Measurements from ENCODE around the gene KLHL5.
"Not testable (repeated sequence)": the region's sequence is repeated elsewhere in the genome, so short reads cannot be mapped to it uniquely, and the experiment has no call there.

KLHL5 gene, protein sequence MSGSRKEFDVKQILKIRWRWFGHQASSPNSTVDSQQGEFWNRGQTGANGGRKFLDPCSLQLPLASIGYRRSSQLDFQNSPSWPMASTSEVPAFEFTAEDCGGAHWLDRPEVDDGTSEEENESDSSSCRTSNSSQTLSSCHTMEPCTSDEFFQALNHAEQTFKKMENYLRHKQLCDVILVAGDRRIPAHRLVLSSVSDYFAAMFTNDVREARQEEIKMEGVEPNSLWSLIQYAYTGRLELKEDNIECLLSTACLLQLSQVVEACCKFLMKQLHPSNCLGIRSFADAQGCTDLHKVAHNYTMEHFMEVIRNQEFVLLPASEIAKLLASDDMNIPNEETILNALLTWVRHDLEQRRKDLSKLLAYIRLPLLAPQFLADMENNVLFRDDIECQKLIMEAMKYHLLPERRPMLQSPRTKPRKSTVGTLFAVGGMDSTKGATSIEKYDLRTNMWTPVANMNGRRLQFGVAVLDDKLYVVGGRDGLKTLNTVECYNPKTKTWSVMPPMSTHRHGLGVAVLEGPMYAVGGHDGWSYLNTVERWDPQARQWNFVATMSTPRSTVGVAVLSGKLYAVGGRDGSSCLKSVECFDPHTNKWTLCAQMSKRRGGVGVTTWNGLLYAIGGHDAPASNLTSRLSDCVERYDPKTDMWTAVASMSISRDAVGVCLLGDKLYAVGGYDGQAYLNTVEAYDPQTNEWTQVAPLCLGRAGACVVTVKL

DNA sequence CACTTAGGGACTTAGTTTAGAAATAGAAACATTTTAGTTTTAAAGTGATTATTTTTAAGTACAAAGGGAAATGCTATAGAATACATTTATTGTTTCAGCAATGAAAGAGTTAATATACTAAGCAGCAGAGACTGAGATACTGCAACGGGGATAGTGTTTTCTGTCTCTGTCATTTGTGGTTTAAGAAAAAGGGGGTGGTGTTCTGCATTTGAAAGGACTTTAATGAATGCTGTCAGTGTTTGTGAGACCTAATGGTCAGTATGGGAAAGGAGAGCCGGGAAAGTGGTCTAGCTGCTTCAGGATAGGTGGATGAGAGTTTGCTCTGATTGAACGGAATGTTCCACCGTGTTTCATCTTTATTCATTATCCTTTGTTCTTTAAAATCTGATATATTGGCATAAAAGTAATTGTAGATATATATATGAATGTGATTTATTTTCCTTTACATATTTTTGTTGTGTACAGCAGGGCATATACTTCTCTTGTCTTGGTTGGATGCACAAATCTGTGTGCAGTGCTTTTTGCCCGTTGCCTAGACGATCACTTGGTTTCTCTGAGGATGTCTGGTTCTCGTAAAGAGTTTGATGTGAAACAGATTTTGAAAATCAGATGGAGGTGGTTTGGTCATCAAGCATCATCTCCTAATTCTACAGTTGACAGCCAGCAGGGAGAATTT is at the start of gene KLHL5:
Gene KLHL5 (plus strand): TSS at position 139 of the 676 bp plus-strand sequence. CDS start 421 bp downstream, at position 560.
- peak; percentile 45 for FAIRE-seq

DNA sequence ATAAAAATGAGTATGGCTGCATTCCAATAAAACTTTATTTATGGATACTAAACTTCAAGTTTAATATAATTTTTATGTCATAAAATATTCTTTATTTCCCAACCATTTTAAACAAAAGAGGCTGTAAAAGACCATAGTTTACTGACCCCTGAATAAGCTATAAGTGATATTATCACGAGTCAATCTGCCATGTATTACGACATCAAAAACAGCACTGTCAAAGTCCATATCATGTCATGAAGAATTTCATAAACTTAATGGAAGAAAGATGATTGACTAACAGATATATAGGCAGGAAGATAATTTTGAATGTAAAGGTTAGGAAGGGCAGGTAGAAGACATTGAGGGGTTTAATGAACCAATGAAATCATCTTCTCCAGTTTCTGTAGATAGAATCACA is 48.0 kb upstream of the KLHL5 start:
- FAIRE-seq = no peak

DNA sequence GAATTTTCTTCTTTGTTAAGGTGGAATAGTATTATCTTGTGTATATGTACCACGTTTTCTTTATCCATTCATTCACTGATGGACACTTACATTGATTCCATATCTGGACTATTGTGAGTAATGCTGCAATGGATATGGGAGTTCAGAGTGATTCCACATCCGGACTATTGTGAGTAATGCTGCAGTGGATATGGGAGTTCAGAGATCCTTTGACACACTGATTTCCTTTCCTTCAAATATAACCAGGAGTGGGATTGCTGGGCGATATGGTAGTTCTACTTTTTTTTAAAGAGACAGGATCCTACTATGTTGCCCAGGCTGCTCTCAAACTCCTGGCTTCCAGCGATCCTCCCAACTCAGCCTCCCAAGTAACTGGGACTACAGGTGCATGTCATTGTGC is 41.9 kb upstream of the KLHL5 start:
- FAIRE-seq = no peak

DNA sequence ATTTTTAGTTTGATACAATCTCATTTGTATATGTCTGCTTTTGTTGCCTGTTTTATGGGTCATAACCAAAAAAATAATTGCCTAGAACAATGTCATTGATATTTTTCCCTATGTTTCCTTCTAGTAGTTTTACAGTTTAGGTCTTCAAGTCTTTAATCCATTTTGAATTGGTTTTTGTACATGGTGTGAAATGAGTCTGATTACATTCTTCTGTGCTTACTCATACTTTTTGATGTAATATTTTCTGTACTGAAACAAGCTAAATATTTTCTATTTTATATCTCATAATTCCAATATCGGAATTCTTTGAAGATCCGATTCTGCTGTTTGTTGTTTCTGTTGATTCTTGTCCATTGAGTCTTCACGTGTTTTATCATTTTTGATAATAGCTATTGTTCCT is 40.4 kb upstream of the KLHL5 start:
- FAIRE-seq = peak; percentile 5

DNA sequence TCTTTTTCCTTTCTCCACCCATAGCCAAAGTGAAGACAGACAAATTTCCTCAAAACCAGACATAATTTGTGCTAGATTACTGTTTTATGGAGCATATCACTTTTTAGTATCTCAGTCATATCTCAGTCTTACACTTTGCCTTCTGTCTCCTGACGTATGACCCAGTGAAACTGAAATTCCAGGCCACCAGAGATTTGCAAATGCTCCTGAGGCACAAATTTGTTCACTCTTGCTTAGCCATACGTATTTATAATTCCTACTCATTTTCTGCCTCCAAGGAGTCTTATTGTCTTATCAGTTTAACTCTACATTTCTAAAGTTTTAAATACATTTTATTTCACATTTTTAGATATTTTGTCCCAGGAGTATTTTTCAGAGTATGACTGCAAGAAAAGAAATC is 39.8 kb upstream of the KLHL5 start:
- FAIRE-seq = no peak

DNA sequence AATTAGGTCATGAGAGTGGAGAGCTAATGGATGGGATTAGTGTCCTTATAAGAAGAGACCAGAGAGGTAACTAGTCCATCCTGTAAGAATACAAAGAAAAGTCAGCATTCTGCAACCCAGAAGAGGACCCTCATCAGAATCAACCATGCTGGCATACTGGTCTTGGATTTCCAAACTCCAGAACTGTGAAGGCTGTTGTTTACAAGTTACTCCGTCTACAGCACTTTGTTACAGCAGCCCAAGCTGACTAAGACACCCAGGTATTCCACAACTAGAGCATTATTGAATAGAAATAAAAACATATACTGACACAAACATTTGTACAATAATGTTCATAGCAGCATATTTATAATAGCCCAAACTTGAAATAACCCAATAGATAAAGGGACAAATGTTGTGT is 39.0 kb upstream of the KLHL5 start:
- no peak for FAIRE-seq

DNA sequence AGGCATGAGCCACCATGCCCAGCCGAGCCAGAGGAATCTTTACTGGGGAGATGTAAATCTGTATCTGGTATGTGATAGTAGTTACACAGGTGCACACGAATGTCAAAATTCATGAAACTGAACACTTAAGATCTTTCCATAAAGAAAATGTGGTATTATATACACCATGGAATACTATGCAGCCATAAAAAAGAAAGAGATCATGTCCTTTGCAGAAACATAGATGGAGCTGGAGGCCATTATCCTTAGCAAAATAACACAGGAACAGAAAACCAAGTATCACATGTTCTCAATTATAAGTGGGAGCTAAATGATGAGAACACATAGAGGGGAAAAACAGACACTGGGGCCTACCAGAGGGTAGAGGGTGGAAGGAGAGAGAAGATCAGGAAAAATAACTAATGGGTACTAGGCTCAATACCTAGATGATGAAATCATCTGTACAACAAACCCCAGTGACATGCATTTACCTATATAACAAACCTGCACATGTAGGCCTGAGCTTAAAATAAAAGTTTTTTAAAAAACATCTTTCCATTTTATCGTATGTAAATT is 37.6 kb upstream of the KLHL5 start:
- no peak for FAIRE-seq

DNA sequence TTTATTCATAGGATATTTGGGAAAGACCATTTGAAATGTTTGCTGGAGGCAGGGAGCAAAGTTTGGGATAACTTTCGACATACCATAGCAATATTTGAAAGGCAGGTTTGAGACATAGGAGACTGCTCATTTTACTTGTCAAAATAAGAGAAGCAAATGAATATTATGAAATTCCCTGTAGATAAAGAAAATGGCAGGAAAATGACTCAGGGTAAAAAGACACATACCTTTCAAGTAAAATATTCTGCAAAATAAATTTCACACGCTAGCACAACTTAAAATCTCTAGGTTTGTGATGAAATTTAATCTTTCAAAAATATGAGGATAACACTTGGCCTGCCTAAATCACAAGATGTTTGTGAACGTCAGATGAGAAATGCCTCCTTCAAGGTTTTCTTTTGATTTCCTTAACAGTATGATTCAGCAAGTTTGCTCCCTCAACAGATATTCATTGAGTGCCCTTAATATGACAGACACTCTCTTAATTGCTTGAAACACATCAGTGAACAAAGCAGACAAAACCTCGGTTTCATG is 36.4 kb upstream of the KLHL5 start:
- no peak for FAIRE-seq

DNA sequence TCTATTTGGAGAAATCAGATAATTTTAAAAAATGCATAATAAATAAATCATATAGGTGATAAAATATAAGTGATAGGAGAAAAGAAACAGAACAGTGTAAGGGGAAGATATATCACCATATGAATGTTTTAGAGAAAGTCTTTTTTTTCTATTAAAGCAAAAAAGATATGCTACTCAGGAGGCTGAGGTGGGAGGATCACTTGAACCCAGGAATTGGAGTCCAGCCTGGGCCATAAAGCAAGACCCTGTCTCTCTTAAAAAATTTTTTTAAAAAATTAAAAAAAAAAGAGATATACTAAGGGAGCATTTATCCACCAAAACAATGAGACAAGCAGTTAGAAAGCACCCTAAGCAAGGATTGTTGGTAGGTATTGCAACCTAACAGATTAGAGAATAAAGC is 35.9 kb upstream of the KLHL5 start:
- no peak for FAIRE-seq

DNA sequence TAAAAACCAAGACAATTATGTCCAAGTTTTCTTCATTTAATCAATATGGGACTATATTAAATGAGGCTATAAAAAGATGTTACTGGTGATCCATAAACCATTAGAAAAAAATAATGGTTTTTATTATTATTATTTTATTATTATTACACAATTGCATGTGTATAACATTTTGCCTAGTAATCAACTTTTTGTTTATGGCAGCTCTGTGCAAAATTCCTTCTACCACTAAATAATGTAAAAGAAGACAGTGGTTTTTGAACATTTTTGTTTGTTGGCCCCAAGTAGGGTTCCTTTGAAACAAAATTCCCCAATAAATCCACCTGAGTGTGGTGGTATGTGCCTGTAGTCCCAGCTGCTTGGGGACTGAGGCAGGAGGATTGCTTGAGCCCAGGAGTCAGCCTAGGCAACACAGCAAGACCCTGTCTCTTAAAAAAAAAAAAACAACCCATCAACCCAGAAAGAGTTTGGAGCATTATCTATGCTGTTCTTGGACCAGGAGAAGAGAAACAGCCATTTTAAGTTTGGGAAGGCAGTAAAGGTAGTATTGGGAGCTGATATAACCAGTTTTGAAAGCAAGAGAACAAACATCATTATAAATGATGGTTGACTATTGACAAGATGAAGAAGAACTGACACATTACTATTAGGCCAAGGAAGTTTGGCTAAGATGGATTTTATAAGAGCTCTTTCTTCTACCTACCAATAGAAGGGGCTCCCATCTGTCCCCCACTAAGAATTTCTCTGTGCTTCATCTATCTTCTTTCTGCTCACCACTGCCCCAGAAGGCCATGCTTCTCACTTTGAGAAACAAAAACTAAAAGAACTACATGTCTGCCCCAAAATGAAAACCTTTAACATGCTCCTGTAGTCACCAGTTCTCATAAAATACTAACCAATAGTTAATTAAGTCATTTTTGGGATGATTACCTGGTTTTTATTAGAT is 32.0 kb upstream of the KLHL5 start:
- no peak for FAIRE-seq

DNA sequence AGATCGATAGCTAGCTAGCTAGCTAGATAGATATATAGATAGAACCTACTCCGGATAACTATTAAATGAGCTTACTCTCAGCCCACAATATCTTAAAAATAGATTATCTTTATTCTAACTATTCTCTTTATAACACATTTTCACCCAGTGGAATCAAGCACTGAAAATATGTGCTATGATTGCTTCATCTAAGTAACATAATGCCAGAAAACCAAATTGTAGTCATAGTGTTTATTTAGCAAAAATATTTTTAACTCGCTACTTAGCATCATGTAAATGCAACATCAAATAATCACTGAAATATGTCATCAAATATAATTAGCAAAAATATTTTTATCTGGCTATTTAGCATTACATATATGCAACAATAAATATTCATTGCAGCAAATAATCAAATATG is 31.3 kb upstream of the KLHL5 start:
- FAIRE-seq = no peak

DNA sequence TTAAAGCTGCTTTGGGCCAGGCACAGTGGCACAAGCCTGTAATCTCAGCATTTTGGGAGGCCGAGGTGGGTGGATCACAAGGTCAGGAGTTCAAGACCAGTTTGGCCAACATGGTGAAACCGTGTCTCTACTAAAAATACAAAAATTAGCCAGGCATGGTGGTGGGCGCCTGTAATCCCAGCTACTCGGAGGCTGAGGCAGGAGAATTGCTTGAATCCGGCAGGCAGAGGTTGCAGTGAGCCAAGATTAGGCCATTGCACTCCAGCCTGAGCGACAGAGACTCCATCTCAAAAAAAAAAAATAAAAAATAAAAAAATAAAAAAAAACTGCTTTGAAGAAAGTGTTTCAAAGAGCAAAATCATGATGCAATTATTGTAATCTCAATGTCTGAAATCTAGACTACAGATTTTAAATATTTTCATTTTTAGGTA is 30.4 kb upstream of the KLHL5 start:
- FAIRE-seq = not testable (repeated sequence)

DNA sequence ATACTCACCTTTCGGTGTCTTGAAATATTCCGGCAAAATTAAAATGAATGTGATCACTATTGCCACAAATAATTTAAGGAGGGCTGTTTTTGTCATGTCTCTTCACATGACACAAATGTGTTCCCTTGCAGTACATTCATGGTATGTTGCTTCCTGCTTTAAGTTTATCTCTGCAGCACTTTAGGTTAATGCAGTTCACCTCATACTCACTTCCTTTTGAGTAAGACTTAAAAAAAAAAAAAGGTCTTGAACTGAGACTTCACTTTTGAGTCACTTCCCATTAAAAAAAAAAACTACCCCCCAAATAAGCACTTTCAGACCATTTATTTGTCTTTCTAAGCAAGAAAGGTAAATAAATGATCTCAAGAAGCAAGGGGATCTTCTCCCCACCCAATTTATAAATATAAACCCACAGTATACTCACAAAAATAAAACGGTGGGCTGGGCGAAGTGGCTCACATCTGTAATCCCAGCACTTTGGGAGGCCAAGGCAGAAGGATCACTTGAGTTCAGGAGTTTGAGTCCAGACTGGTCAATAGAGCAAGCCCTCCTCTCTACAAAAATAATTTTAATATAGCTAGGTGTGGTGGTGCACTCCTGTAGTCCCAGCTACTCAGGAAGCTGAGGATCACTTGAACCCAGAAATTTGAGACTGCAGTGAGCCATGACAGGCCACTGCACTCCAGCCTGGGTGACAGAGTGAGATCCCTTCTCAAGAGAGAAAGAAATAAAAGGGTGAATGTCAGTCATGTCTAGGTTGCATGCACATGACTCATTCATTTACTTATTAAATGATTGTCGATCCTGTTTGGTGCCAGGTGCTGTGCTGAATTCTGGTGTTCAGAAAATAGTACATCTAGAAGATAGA is 29.6 kb upstream of the KLHL5 start, which contains the start of gene TMEM156:
Gene TMEM156 (minus strand): TSS at position 192 of the 868 bp plus-strand sequence. CDS start 96 bp downstream, at position 96.
- FAIRE-seq = no peak

DNA sequence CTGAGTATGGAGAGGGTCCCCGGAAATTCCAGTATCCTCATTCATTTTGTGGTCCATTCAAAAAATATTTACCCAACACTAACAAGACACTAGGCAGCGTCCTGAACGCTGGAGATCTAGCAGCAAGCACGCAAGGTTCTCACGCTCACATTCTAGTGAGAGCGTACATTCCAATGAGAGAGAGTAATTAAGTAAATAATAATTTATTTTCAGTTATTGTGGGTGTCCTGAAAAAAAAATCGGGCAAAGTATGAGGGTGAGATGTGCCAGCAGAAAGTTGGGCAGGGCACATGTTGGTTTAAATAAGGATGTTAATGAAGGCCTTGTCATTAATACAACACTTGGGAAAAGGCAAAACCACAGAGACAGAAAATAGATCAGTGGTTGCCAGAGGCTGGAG is 25.9 kb upstream of the KLHL5 start:
- FAIRE-seq = no peak

DNA sequence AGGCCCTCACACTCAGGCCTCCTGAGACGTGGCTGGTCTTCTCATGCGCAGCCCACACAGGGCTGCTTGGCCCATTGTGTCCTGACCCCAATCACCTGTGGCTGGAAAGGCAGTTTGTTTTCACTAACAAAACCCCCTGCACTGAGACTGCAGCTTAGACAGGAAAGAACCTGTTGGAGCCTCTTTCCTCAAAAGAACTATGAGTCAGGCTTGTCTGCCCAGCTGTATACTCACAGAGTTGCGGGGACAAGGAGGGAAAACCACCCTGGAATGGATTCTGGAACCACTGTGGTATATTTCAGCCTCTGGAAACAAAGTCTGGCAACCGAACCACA is 24.6 kb upstream of the KLHL5 start:
- no peak for FAIRE-seq

DNA sequence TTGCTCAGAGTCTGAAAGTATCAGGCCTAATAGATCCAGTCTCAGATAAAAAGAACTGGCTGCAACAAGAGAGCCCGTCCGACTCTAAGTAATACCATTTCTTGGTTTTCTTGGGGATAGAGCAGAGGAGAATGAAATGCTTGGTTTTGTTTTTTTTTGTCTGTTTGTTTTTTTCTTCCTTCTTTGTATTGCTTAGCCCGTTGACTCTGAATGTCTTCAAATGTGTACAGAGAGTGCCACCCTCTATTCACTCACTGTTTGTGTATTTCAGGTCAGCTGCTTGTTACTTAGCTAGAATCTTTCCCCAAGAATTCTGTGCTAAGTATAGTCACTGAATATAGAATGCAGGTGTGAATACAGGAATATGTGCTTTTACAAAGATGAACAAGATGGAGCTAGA is 24.1 kb upstream of the KLHL5 start:
- no peak for FAIRE-seq

DNA sequence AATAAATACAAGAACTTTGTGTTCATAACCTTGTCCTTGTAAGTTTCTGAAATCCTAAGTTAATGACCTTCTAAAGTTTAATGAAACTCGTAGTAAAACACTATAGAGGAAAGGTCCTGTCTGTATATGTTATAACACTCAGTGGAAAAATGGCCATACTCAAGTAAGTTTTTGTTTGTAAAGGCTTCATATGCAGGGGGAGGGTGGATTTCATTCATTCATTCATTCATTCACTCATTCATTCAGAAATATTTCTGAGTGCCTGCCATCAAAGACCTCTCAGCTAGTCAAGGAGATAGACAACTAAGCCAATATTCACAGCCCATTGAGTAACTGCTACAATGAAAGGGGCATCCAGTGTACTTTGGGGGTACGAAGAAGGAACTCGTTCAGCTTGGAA is 22.9 kb upstream of the KLHL5 start:
- no peak for FAIRE-seq

DNA sequence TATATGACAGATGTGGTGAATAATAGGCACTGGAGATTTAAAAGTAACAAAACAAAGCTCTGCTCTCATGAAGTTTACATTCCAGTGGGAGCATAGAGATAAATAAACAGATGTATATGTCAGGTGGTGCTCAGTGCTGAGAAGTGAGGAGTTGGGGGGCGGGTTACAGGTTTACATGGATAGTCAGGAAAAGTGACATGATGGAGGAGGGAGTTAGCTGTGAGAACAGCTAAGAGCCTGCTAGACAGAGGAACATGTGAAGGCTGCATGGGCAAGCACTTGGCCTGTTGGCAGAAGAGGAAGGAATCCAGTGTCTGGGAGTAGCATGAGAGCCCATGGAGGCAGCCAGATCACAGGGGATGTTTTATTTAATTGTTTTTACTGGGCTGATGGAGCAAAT is 19.7 kb upstream of the KLHL5 start:
- FAIRE-seq = no peak

DNA sequence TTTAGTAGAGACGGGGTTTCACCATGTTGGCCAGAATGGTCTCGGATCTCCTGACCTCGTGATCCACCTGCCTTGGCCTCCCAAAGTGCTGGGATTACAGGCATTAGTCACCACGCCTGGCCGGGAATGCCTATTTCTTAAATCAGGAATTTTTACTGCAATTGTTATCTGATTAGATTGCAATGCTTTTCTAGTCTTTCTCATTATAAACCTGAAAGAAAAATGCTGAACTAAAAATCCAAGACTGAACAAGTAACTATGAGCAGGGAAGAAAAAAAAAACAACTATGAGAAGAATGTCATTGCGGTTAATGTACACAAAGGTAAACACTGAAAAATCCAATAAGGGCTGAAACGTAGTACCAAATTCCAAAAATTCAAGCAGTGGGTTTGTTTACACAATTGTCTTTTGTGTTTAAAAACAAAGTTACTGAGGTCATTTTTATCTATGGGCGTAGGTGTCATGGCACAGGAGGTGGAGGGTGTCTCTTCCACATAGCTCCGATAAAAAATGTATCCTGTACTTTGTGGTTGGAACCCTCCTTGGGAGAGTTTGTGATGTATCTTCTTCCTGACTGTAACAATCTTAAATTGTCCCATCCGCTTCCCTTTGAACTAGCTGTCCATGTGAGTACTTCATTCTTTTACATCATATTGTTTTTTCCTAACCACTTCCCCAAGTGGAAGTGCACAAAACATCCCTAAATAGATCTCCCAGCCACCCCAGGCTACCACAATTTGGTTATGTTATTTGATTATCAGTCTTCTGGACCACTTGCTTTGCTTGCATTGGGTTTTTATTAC is 18.8 kb upstream of the KLHL5 start:
- FAIRE-seq = no peak

DNA sequence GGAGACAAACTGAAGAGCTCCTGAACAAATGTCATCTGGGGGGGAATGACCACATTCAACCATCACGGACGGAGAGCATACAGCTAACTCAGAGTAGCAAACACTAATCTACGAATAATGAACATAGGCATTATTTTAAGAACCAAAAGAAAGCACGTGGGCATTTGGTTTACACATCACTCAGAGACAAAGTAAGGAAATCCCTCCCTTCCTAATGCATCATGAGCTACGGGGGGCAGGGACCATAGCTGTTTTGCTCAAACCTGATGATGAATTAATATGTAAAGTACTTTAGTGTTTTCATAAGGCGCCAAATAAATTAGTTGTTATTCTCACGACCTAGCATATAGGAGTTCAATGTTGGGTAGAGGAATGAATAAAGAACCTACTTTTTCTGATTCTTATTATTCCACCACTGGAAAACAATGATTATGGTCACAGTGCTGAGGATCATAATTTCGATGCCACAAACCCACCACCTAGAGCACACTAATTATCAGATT is 18.1 kb upstream of the KLHL5 start:
- FAIRE-seq = no peak

Measured in islet of Langerhans (tissue), 1 donor.